Stomach (tissue), 4 donors: ENCODE measurements around the gene DHX36.

ENCODE experiments used
- EP300 ChIP-seq: sonication (generic); formaldehyde crosslinking; IDR thresholded peaks from one replicate; pipeline ENCODE4 v1.6.1; 2017; ENCODE audit warnings: antibody characterized with exemption
- POLR2A ChIP-seq, 4 donors: fragments of 450-650 bp; IDR thresholded peaks; one replicate each; pipeline ENCODE4 v1.6.1; 2016; ENCODE audit warnings: antibody characterized with exemption in 4 of 4, control low read depth in 2 of 4, mild to moderate bottlenecking in 1 of 4, moderate library complexity in 1 of 4
- POLR2AphosphoS5 ChIP-seq, 3 donors: sonication (generic); formaldehyde crosslinking; IDR thresholded peaks; one replicate each; pipeline ENCODE4 v1.6.1; 2016; ENCODE audit warnings: antibody characterized with exemption in 3 of 3
- TF ChIP-seq, protein P1 (sequence below), 7 experiments: fragments of 450-650 bp in 4 of 7; fragments of 200-600 bp in 3 of 7; sonication (generic) in 3 of 7; IDR thresholded peaks; one replicate each; pipeline ENCODE4 v1.5.1; 2016 to 2019; ENCODE audit warnings: antibody characterized with exemption in 7 of 7, control low read depth in 2 of 7, mild to moderate bottlenecking in 1 of 7

DNA sequence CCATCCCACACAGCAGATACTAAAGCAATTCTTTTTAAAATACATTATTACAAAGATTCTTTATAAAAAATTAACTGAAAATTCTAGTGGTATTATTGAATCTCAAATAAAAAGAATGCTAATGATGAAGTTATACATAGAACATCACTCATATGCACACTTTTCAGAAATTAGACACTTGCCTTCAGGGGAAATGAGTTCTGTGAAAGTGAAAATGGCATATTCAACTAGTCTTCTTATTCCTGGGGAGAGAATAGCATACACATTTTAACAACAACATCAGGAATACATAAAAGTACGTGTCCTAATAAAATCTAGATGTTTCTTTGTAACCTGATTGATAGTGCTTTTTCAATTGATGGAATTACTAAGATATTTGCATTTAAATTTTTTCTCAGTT is 36.8 kb upstream of the DHX36 start:
- TF ChIP-seq, protein P1, sequence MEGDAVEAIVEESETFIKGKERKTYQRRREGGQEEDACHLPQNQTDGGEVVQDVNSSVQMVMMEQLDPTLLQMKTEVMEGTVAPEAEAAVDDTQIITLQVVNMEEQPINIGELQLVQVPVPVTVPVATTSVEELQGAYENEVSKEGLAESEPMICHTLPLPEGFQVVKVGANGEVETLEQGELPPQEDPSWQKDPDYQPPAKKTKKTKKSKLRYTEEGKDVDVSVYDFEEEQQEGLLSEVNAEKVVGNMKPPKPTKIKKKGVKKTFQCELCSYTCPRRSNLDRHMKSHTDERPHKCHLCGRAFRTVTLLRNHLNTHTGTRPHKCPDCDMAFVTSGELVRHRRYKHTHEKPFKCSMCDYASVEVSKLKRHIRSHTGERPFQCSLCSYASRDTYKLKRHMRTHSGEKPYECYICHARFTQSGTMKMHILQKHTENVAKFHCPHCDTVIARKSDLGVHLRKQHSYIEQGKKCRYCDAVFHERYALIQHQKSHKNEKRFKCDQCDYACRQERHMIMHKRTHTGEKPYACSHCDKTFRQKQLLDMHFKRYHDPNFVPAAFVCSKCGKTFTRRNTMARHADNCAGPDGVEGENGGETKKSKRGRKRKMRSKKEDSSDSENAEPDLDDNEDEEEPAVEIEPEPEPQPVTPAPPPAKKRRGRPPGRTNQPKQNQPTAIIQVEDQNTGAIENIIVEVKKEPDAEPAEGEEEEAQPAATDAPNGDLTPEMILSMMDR (IDR thresholded peaks at IDR 0.05), result no peak
- TF ChIP-seq POLR2A (IDR thresholded peaks at IDR 0.05) (no peak), POLR2AphosphoS5 (IDR thresholded peaks at IDR 0.05) (no peak), EP300 (no peak)
